K562 (cell line): ENCODE measurements around the gene PRKD1. TPM values are rescaled to one million over a fixed set of nuclear protein-coding genes. Genes with fewer than 3 reads are reported as not detected.

Experiments
- ATAC-seq: fragments of 200-7000 bp; cut with Tn5 transposase; 3 replicates; pipeline ENCODE4 v1.9.1; 2020; ENCODE audit warnings: moderate library complexity
- BruUV-seq: library from RNA; stranded (reverse); fragments of 400-500 nt; replicated peaks from 2 replicates; lab custom pipeline; 2021; lab: Mats Ljungman, UMichigan
- CTCF ChIA-PET: fragments of 300-600 bp; formaldehyde crosslinking; extraction: SDS; loops from one replicate; lab custom pipeline; 2021; ENCODE audit warnings: low intra/inter-chr PET ratio; lab: Yijun Ruan, JAX
- POLR2A ChIA-PET: fragments of 300-600, 350-650 bp; sonication (Branson Sonifier 250); formaldehyde crosslinking; extraction: SDS; loops from one replicate; lab custom pipeline; 2021; ENCODE audit warnings: antibody characterized with exemption, inconsistent platforms; lab: Yijun Ruan, JAX
- DNase-seq, 4 experiments: peaks; one replicate each; pipeline versions ENCODE4 v3.0.0 to v3.0.0-alpha.2; 2011 to 2018; ENCODE audit warnings: low spot score in 3 of 4, mixed read lengths in 3 of 4; ENCODE audit errors: extremely low read depth in 1 of 4
- FAIRE-seq: peaks from 2 replicates; lab custom pipeline; 2011; peaks lifted over from hg19 to GRCh38; lab: Jason Lieb, UNC
- H2AFZ ChIP-seq: 2 replicates; pipeline ENCODE4 v1.6.0; 2011; ENCODE audit warnings: low read depth, low read length, control low read depth, inconsistent platforms
- H3K27ac ChIP-seq: fragments of 200-600 bp; 3 replicates; pipeline ENCODE4 v1.8.0; 2011; ENCODE audit warnings: low read depth, mild to moderate bottlenecking, control low read depth, inconsistent platforms, low read length, moderate library complexity, mixed read lengths; ENCODE audit errors: extremely low read depth
- H3K27me3 ChIP-seq, 2 experiments: fragments of 300-600 bp in 1 of 2; 2 replicates in 1 of 2; 3 replicates in 1 of 2; pipeline versions ENCODE4 v1.6.0 to v1.8.0; 2011; ENCODE audit warnings: inconsistent platforms in 2 of 2, low read length in 2 of 2, mild to moderate bottlenecking in 1 of 2, mixed read lengths in 1 of 2, moderate library complexity in 1 of 2; ENCODE audit not compliant: control insufficient read depth in 2 of 2, insufficient read depth in 2 of 2
- H3K36me3 ChIP-seq: fragments of 300-600 bp; 3 replicates; pipeline ENCODE4 v1.8.0; 2011; ENCODE audit warnings: mild to moderate bottlenecking, low read length, inconsistent platforms; ENCODE audit not compliant: control insufficient read depth, insufficient read depth
- H3K4me1 ChIP-seq, 2 experiments: fragments of 200-600 bp in 1 of 2; replicated peaks in 1 of 2; 2 replicates in 1 of 2; 3 replicates in 1 of 2; pipeline versions ENCODE4 v1.5.1 to v1.8.0; 2011; ENCODE audit warnings: inconsistent platforms in 2 of 2, low read length in 2 of 2, mild to moderate bottlenecking in 1 of 2, mixed read lengths in 1 of 2, moderate library complexity in 1 of 2; ENCODE audit not compliant: control insufficient read depth in 2 of 2, insufficient read depth in 2 of 2
- H3K4me2 ChIP-seq: 2 replicates; pipeline ENCODE4 v1.6.1; 2011; ENCODE audit warnings: low read length, control low read depth, inconsistent platforms, mixed read lengths; ENCODE audit not compliant: insufficient read depth
- H3K4me3 ChIP-seq: fragments of 200-600 bp; sonication (generic), shearing (Covaris generic); 2 replicates; pipeline ENCODE4 v1.5.1; 2016; ENCODE audit warnings: control low read depth, inconsistent platforms
- H3K79me2 ChIP-seq: fragments of 200-600 bp; 3 replicates; pipeline ENCODE4 v1.8.0; 2011; ENCODE audit warnings: low read length, inconsistent platforms; ENCODE audit not compliant: control insufficient read depth, insufficient read depth
- H3K9ac ChIP-seq, 2 experiments: 2 replicates each; pipeline versions ENCODE4 v1.6.0 to v1.6.1; 2011; ENCODE audit warnings: low read depth in 2 of 2, low read length in 2 of 2, control low read depth in 1 of 2, inconsistent platforms in 1 of 2, mild to moderate bottlenecking in 1 of 2, mixed read lengths in 1 of 2; ENCODE audit not compliant: insufficient read depth in 1 of 2
- H3K9me1 ChIP-seq: one replicate; pipeline ENCODE4 v1.6.0; 2011; ENCODE audit warnings: inconsistent platforms, mild to moderate bottlenecking, low read length, moderate library complexity; ENCODE audit not compliant: control insufficient read depth, insufficient read depth
- H3K9me3 ChIP-seq: replicated peaks from 2 replicates; pipeline ENCODE4 v1.5.1; 2011; ENCODE audit warnings: low read depth, low read length, inconsistent platforms; ENCODE audit not compliant: control insufficient read depth, insufficient read depth
- H4K20me1 ChIP-seq: replicated peaks from 2 replicates; pipeline ENCODE4 v1.6.1; 2011; ENCODE audit warnings: low read length, inconsistent platforms, mixed read lengths; ENCODE audit not compliant: control insufficient read depth, insufficient read depth
- CAMTA2 ChIP-seq: fragments of 250-450 bp; sonication (Bioruptor Pico); conservative IDR thresholded peaks from 2 replicates; pipeline ENCODE4 v1.5.1; 2022
- CBFB ChIP-seq: sonication (generic); formaldehyde crosslinking; IDR thresholded peaks from 2 replicates; pipeline ENCODE4 v1.4.0; 2020; ENCODE audit warnings: mild to moderate bottlenecking, missing genetic modification reagents
- CBX3 ChIP-seq, 2 experiments: IDR thresholded peaks; 1 replicate in 1 of 2; 2 replicates in 1 of 2; pipeline ENCODE4 v1.6.1; 2012; ENCODE audit warnings: inconsistent platforms in 2 of 2, low read length in 2 of 2, borderline replicate concordance in 1 of 2, control low read depth in 1 of 2
- FOS ChIP-seq: IDR thresholded peaks from 3 replicates; pipeline ENCODE4 v1.6.1; 2011; ENCODE audit not compliant: insufficient read length; ENCODE audit errors: extremely low read depth
- HNRNPL ChIP-seq: fragments of 200-400 bp; formaldehyde crosslinking; IDR thresholded peaks from 2 replicates; pipeline ENCODE4 v1.6.1; 2017; ENCODE audit warnings: low read depth, mild to moderate bottlenecking, low read length
- HOXB6 ChIP-seq: fragments of 250-450 bp; sonication (Bioruptor Pico); IDR thresholded peaks from 2 replicates; pipeline ENCODE4 v1.5.1; 2022; ENCODE audit warnings: mild to moderate bottlenecking, borderline replicate concordance
- MECOM ChIP-seq: fragments of 250-450 bp; sonication (Bioruptor Pico); IDR thresholded peaks from 2 replicates; pipeline ENCODE4 v1.8.0; 2022; ENCODE audit warnings: inconsistent platforms
- MEF2A ChIP-seq: IDR thresholded peaks from 2 replicates; pipeline ENCODE4 v1.6.1; 2011; ENCODE audit warnings: low read depth, mild to moderate bottlenecking, low read length, moderate library complexity; ENCODE audit not compliant: control insufficient read depth
- NONO ChIP-seq, 2 experiments: fragments of 200-400 bp in 1 of 2; fragments of 450-650 bp in 1 of 2; formaldehyde crosslinking in 1 of 2; IDR thresholded peaks; 2 replicates each; pipeline ENCODE4 v1.6.1; 2017; ENCODE audit warnings: low read depth in 2 of 2, mild to moderate bottlenecking in 2 of 2, moderate library complexity in 2 of 2, low read length in 1 of 2
- ZNF146 ChIP-seq: IDR thresholded peaks from one replicate; pipeline ENCODE4 v1.6.1; 2018; ENCODE audit warnings: missing compliant biosample characterization; ENCODE audit not compliant: unreplicated experiment
- WGBS: fragments of 100-300 bp; shearing (Covaris generic); methylation state at CpG from one replicate; pipeline ENCODE4 v1.1.6; 2016; ENCODE audit warnings: low coverage, mixed read lengths; ENCODE audit not compliant: insufficient coverage; ENCODE audit errors: missing lambda C conversion rate; 5-methylcytosine and 5-hydroxymethylcytosine counted together
- in situ Hi-C: fragments of 300-500 bp; cut with MboI; formaldehyde crosslinking; loops from 4 replicates; pipeline ENCODE4 v1.15.0; 2018; ENCODE audit warnings: inconsistent platforms, mixed read lengths
- intact Hi-C: fragments of 100-400 bp; cut with micrococcal nuclease; formaldehyde crosslinking; loops from 2 replicates; pipeline ENCODE4 v1.14.2; 2022
- polyA plus RNA-seq, 8 experiments: library from polyadenylated mRNA; depleted of rRNA in 4 of 8; stranded (reverse) in 5 of 8; unstranded in 3 of 8; fragments of >200 nt; fragmentation: Nextera tagmentation in 2 of 8; fragmentation: Illumina TruSeq in 1 of 8; extraction: Ambion mirVana in 2 of 8; extraction: Trizol in 1 of 8; gene quantifications; 2 replicates each; pipeline versions ENCODE4 v1.2.1 to v1.2.3, GENCODE V29; 2011 to 2014; ENCODE audit warnings: inconsistent platforms in 1 of 8, missing spikeins in 1 of 8
- total RNA-seq, 7 experiments: library from RNA; depleted of rRNA in 6 of 7; stranded (reverse); fragments of >200 nt in 6 of 7; fragmentation: Illumina TruSeq in 2 of 7; extraction: Trizol in 2 of 7; gene quantifications; 2 replicates each; pipeline versions ENCODE4 v1.2.1 to v1.2.3, GENCODE V29; 2011 to 2021; ENCODE audit warnings: low replicate concordance in 1 of 7
- TF ChIP-seq, protein P1 (sequence below), 2 experiments: fragments of 450-650 bp in 1 of 2; IDR thresholded peaks; 2 replicates each; pipeline ENCODE4 v1.6.1; 2011 to 2017; ENCODE audit warnings: low read depth in 2 of 2, antibody characterized with exemption in 1 of 2, borderline replicate concordance in 1 of 2, low read length in 1 of 2, mild to moderate bottlenecking in 1 of 2, mixed read lengths in 1 of 2; ENCODE audit not compliant: control insufficient read depth in 1 of 2
- TF ChIP-seq, protein P2 (sequence below), 2 experiments: fragments of 150-350 bp in 1 of 2; IDR thresholded peaks; 2 replicates each; pipeline ENCODE4 v1.6.1; 2012 to 2016; ENCODE audit warnings: low read depth in 2 of 2, low read length in 2 of 2, mild to moderate bottlenecking in 1 of 2, moderate library complexity in 1 of 2
- TF ChIP-seq, protein P3 (sequence below), 2 experiments: fragments of 250-450 bp in 1 of 2; fragments of 450-650 bp in 1 of 2; sonication (Bioruptor Pico) in 1 of 2; IDR thresholded peaks; 2 replicates each; pipeline versions ENCODE4 v1.6.1 to v1.8.0; 2016 to 2021; ENCODE audit warnings: mild to moderate bottlenecking in 2 of 2, moderate library complexity in 2 of 2, missing compliant biosample characterization in 1 of 2, missing genetic modification characterization in 1 of 2

Gene PRKD1
- total and polyA plus RNA-seq, 9 of the 15 experiments (the other 6 are each of a cell fraction or from before 2014, with no cell fraction given): 0.04 to 0.25 (median 0.13) TPM; not detected in 1

DNA sequence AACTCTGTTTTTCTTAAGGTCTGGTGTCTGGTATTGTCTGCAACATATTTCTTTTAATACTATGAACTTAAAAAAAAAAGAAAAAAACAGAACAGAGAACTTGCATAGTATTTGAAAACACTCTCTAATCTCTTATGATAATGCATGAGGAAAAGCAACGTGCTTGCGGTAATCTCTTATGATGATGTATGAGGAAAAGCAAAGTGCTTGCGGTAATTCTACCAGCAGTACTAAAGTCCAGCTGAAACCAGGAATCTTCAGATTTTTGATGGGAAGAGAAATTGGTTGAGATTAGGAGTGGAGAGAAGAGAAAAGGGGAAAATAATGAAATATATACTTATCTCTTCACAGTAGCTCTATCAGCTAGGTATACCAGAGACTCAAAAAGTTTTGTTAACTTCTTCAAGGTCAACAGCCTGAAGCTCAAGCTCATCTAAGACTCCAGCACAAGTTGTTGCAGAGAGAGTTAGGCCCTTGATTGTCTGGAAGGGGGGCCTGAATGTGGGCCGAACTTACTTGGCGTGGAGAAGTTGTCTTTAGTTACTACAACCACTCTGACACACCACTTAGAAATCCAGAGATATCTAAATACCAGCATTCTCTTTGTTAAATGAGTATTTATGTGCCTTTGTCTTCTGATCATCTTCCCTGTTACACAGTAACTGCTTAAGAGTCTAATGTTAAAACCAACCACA lies 240.4 kb downstream of the PRKD1 start:
- Histone ChIP-seq H4K20me1 (no peaks in the 10 kb centered on the region), H3K4me2 (no peak overlapping the region), H3K36me3 (no peaks in the 10 kb centered on the region), H3K9me3 (no peaks in the 10 kb centered on the region), H3K9ac (no peak overlapping the region), H3K4me1 (peaks cover 0 to 5% of the 10 kb centered on the region in 2 experiments; a peak in 2 of 5 replicates), H3K27me3 (no peaks in the 10 kb centered on the region), H3K27ac (no peak overlapping the region), H3K79me2 (no peaks in the 10 kb centered on the region), H2AFZ (0 out of 2 replicates have a peak overlapping the region, but pooled peaks have one; percentile 24), H3K4me3 (no peak overlapping the region), H3K9me1 (no peaks in the 10 kb centered on the region)
- in situ Hi-C loops: no loop called here
- no peak for ATAC-seq
- FAIRE-seq: no peak
- BruUV-seq: no TSS peak
- ChIA-PET CTCF (no interaction called here), POLR2A (no interaction called here)
- 75% methylated on average over 5 of the region's 5 CpGs for WGBS
- no peak for TF ChIP-seq NONO (IDR thresholded peaks at IDR 0.05; ENCODE audit: low read depth in 2 of 2, low read length in 1 of 2)
- no peak for TF ChIP-seq MECOM (CRISPR knock-in tag)
- no peak for TF ChIP-seq HNRNPL
- no peak for TF ChIP-seq FOS
- TF ChIP-seq, protein P1, sequence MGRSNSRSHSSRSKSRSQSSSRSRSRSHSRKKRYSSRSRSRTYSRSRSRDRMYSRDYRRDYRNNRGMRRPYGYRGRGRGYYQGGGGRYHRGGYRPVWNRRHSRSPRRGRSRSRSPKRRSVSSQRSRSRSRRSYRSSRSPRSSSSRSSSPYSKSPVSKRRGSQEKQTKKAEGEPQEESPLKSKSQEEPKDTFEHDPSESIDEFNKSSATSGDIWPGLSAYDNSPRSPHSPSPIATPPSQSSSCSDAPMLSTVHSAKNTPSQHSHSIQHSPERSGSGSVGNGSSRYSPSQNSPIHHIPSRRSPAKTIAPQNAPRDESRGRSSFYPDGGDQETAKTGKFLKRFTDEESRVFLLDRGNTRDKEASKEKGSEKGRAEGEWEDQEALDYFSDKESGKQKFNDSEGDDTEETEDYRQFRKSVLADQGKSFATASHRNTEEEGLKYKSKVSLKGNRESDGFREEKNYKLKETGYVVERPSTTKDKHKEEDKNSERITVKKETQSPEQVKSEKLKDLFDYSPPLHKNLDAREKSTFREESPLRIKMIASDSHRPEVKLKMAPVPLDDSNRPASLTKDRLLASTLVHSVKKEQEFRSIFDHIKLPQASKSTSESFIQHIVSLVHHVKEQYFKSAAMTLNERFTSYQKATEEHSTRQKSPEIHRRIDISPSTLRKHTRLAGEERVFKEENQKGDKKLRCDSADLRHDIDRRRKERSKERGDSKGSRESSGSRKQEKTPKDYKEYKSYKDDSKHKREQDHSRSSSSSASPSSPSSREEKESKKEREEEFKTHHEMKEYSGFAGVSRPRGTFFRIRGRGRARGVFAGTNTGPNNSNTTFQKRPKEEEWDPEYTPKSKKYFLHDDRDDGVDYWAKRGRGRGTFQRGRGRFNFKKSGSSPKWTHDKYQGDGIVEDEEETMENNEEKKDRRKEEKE (IDR thresholded peaks at IDR 0.05; ENCODE audit: borderline replicate concordance in 1 of 2, control insufficient read depth in 1 of 2, low read depth in 2 of 2, low read length in 1 of 2): no peak
- no peak for TF ChIP-seq HOXB6 (CRISPR knock-in tag)
- TF ChIP-seq, protein P2, sequence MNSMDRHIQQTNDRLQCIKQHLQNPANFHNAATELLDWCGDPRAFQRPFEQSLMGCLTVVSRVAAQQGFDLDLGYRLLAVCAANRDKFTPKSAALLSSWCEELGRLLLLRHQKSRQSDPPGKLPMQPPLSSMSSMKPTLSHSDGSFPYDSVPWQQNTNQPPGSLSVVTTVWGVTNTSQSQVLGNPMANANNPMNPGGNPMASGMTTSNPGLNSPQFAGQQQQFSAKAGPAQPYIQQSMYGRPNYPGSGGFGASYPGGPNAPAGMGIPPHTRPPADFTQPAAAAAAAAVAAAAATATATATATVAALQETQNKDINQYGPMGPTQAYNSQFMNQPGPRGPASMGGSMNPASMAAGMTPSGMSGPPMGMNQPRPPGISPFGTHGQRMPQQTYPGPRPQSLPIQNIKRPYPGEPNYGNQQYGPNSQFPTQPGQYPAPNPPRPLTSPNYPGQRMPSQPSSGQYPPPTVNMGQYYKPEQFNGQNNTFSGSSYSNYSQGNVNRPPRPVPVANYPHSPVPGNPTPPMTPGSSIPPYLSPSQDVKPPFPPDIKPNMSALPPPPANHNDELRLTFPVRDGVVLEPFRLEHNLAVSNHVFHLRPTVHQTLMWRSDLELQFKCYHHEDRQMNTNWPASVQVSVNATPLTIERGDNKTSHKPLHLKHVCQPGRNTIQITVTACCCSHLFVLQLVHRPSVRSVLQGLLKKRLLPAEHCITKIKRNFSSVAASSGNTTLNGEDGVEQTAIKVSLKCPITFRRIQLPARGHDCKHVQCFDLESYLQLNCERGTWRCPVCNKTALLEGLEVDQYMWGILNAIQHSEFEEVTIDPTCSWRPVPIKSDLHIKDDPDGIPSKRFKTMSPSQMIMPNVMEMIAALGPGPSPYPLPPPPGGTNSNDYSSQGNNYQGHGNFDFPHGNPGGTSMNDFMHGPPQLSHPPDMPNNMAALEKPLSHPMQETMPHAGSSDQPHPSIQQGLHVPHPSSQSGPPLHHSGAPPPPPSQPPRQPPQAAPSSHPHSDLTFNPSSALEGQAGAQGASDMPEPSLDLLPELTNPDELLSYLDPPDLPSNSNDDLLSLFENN (IDR thresholded peaks at IDR 0.05; ENCODE audit: low read depth in 2 of 2, low read length in 2 of 2): no peak
- no peak for TF ChIP-seq CBFB
- TF ChIP-seq CAMTA2 (CRISPR knock-in tag): no peak
- TF ChIP-seq CBX3 (IDR thresholded peaks at IDR 0.05; ENCODE audit: borderline replicate concordance in 1 of 2, low read length in 2 of 2): no peak
- TF ChIP-seq MEF2A: no peak
- no peak for TF ChIP-seq ZNF146 (CRISPR knock-in tag)
- TF ChIP-seq, protein P3, sequence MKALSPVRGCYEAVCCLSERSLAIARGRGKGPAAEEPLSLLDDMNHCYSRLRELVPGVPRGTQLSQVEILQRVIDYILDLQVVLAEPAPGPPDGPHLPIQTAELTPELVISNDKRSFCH (CRISPR knock-in tag; IDR thresholded peaks at IDR 0.05): no peak
- TF ChIP-seq, protein P3 (tag; IDR thresholded peaks at IDR 0.05): no peak
- DNase-seq: no peak
- intact Hi-C loops: no loop called here
